HuH-7 (cell line): ENCODE measurements around the gene TMEM135.
A peak's percentile ranks its signal among the peaks of the same experiment; 100 is the strongest.

Experiments used
- DNase-seq: peaks from one replicate; pipeline ENCODE4 v3.0.0; 2011; ENCODE audit warnings: low spot score

The TMEM135 gene

GRCh38 chr11:87301785-87302540, 264.2 kb downstream of the TMEM135 start:
- no peak for DNase-seq

- DNase-seq, result no peak
Measured at GRCh38 chr11:87304412-87304811, 266.7 kb downstream of the TMEM135 start.

- DNase-seq, result no peak
Measured at GRCh38 chr11:87306262-87306851, 268.6 kb downstream of the TMEM135 start.

DNA sequence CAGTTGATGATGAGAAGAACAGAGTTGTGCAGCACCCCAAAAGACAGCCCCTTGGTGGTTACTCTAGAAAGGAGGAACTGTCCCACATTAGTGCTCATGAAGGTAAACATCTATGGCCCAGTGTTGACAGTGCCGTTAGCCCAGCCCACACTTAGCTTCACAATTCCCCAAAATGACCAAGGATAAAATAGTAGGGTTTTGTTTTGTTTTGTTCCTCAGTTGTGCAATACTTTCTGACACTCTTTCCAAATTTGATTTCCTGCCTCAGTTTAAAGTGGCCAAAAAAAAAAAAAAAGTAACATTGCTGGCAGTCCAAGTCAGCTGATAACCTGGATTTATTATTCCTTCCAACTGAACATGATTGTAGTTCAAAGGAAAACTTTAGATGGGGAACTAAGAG, 269.4 kb downstream of the TMEM135 start:
- no peak for DNase-seq

DNA sequence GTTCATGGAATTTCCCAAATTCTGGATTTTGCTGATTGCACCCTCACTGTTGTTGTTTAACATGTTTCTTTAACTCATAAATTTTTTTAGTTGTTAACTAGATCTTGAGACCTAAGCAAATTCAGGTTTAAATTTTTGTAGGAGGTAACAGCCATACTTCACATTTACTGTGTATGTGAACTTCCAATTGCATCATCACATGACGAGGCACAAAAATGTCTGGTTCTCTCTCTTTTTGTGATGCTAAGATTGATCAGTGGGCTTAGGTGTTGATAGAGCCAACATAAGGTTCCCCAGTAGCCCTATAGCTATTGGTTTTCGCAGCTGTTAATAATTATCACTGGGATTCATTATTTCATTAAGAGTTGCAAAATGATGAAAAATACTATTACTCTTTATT, 277.5 kb downstream of the TMEM135 start:
- no peak for DNase-seq

- no peak for DNase-seq
Measured at GRCh38 chr11:87316491-87316890, 278.8 kb downstream of the TMEM135 start.

GRCh38 chr11:87317441-87317840, 279.7 kb downstream of the TMEM135 start:
- no peak for DNase-seq

- no peak for DNase-seq
Measured at GRCh38 chr11:87320123-87320522, 282.4 kb downstream of the TMEM135 start.

DNA sequence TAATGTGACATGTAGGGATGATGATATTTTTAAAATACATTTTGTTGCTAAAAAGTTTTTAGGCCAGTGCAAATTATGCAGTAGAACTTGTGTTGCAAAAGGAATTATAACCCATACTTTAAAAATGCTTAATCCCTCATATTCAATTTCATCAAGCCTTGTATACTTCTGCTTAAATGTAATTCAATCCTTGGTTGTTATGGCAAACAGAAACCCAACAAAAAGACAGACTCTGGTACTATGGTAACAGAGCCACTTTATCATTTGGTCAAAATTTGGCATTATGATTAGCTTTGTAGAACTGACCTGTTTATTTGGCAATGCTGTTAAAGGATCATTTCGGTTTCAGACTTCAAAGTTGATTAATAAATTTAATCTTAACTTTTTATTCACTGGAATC, 284.8 kb downstream of the TMEM135 start:
- no peak for DNase-seq

DNA sequence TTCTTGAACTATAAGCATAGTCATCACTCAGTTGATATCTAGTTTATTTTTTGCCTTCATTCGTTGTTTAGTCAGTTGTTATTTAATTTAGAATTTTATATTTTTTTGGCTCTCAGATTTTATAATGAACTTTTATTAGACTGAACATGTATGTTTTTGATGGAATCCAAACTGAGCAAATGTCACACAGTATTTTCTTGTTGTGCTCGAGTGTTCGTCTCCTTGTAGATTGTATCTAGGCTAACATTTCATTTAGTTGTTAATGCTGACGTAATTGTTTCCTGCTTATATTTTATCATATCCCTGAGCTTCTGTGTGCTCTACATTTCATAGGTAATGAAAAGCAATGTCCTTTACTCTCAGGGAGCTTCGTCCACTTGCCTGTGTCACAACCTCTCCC, 286.2 kb downstream of the TMEM135 start:
- no peak for DNase-seq

- DNase-seq, result no peak
Measured at GRCh38 chr11:87324817-87325489, 287.2 kb downstream of the TMEM135 start.

DNA sequence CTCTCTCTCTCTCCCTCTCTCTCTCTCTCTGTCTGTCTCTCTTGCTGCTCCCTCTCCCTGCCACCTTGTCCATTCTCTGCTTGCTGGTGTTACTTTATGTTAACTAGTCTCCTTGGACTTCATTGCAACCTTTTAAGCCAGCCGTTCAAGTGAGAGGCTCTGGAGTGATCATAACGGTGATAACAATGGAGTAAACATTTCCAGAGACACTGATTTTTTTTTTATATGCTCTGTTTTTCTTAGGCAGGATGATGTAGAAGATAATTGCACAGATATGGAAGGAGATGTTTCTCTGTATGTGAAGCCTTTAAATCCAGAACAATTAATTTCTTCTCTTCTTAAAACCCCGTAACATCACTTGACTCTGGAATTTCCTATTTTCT, 287.7 kb downstream of the TMEM135 start:
- DNase-seq, result no peak

GRCh38 chr11:87326594-87326993, 288.9 kb downstream of the TMEM135 start:
- no peak for DNase-seq

GRCh38 chr11:87329172-87329571, 291.4 kb downstream of the TMEM135 start:
- DNase-seq, result no peak

GRCh38 chr11:87330187-87330601, 292.5 kb downstream of the TMEM135 start:
- no peak for DNase-seq

GRCh38 chr11:87331273-87331672, 293.5 kb downstream of the TMEM135 start:
- no peak for DNase-seq

- no peak for DNase-seq
Measured at GRCh38 chr11:87338046-87338639, 300.4 kb downstream of the TMEM135 start.

DNA sequence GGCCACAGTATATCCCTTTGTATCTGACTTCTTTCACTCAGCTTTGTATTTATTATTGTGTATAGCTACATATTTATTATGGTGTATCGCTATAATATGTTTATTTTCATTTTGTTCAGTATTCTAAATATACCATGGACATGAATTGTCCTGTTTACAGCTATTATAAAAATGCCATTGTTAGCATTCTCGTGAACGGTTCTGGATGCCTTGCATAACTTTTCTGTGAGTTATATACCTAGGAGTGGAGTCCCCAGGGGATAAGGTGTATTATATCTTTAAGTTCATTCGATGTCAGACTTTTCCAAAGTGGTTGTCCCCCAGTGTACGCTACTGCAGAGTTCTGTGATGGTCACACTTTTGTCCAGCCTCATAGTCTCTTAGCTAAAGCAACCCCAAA, 301.7 kb downstream of the TMEM135 start:
- DNase-seq, result no peak

DNA sequence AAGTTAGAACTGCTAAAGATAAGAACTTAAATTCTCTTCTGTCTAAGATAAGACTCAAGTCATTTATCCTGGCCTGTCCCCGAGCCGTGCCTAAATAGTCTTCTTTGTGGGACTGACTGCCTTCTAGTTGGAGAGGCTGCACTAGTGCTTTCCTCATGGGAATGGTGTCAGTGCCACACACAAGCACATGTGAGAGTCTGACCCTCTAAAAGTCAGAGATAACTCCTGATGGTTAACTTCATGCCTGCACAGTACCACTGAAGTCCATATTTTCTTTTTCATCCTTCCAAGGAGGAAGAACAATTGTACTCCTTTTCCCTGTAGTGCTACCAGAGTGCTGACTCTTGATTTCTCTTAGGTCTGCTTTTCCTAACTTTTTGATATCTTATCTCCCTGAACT, 309.7 kb downstream of the TMEM135 start:
- DNase-seq, result no peak

- DNase-seq, result no peak
Measured at GRCh38 chr11:87347854-87348253, 310.1 kb downstream of the TMEM135 start.

DNA sequence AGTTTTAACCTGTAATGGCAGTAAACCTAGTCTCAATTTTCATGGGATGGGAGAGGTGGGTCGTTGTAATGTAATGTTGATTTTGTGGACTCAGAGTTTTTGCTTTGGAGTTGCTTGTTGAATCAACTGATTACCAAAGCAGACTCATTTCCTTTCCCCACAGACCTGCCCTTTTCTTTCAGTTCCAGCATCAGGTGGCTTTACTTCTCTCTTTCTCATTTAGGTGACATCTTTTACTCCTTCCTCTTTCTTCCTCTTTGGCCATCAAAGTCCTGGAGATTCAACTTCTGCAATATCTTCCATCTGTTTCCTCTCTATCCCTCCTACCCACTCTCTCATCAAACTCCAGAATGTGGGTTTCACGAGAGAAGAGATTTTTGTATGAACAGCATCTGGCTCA, 313.9 kb downstream of the TMEM135 start:
- no peak for DNase-seq

DNA sequence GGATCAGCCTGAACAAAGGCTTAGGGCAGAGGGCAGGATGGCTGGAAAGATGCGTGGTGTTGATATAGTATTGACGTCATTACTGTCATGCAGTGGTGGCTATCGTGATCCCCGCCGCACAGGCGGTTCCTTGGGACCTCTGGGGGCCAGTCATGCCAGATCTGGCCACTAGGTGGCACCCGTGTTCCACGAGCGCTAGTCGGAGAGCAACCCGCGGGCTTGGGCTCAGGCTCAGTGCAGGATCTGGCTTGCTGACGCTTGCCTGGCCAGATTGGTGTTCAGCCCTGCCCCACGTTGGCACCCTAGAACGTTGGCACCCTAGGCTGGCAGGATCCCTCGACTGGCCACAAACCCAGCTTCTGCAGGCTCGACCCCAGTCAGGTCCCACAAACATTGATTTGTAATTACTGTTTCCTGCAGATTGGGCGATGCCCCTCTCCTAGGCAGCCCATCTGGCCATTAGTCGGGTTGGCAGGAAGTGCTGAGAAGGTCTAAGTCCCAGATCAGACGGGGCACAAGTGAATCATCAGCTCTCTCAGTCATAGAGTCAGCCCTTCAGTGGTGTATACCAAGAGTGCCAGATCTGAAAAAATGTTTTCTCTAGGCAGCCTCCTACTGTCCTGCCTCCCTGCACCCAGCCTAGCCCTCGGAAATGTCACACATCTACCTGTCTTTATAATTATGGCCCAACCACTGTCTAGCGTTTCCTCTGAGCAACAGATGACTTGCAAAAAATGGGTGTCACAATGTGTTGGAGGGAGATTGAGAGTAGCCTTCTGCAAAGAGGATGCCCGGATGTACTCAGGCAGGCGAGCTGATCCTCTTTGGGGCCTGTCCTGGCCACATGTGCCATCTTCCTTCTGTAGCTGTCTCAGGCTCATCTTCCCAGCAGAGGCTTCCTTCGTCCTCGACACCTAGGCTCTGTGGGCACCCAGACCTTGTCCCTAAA, 315.3 kb downstream of the TMEM135 start:
- peak; percentile 74 for DNase-seq
